Measurements from ENCODE around the gene CLCN7.

The CLCN7 gene

GRCh38 chr16:1395444-1396031 is 79.3 kb downstream of the CLCN7 start:
- no peak for DNase-seq

All from CD4-positive, alpha-beta T cell treated with Interleukin-6 for 4 hours (primary cell).